MM.1S (cell line): ENCODE data around the gene PPP3R2.

Source experiments
- DNase-seq: peaks from one replicate; pipeline ENCODE4 v3.0.0-alpha.2; 2015
- H2AFZ ChIP-seq: fragments of 300-600 bp; sonication (generic); 2 replicates; pipeline ENCODE4 v1.6.0; 2016; ENCODE audit warnings: antibody characterized with exemption, low read length
- H3F3A ChIP-seq: fragments of 300-600 bp; sonication (generic); 2 replicates; pipeline ENCODE4 v1.6.1; 2016; ENCODE audit warnings: mild to moderate bottlenecking, antibody characterized with exemption, low read length, moderate library complexity, mixed read lengths; ENCODE audit not compliant: insufficient read depth
- H3K27ac ChIP-seq: fragments of 300-600 bp; sonication (generic); 2 replicates; pipeline ENCODE4 v1.5.1; 2016; ENCODE audit warnings: mild to moderate bottlenecking, low read length
- H3K27me3 ChIP-seq: fragments of 300-600 bp; sonication (generic); replicated peaks from 2 replicates; pipeline ENCODE4 v1.6.0; 2016; ENCODE audit warnings: low read length; ENCODE audit not compliant: insufficient read depth
- H3K36me3 ChIP-seq: fragments of 300-600 bp; sonication (generic); replicated peaks from 2 replicates; pipeline ENCODE4 v1.6.1; 2016; ENCODE audit warnings: mild to moderate bottlenecking, low read length, mixed read lengths; ENCODE audit not compliant: insufficient read depth
- H3K4me1 ChIP-seq: fragments of 300-600 bp; sonication (generic); 2 replicates; pipeline ENCODE4 v1.6.1; 2016; ENCODE audit warnings: low read length, mixed read lengths
- H3K4me2 ChIP-seq: fragments of 300-600 bp; sonication (generic); 2 replicates; pipeline ENCODE4 v1.6.0; 2016; ENCODE audit warnings: low read depth, low read length
- H3K4me3 ChIP-seq: fragments of 300-600 bp; sonication (generic); 2 replicates; pipeline ENCODE4 v1.5.1; 2016; ENCODE audit warnings: low read length, mixed read lengths
- H3K79me2 ChIP-seq: fragments of 300-600 bp; sonication (generic); 2 replicates; pipeline ENCODE4 v1.6.1; 2016; ENCODE audit warnings: mixed run types, low read length, mixed read lengths
- H3K9ac ChIP-seq: fragments of 300-600 bp; sonication (generic); 2 replicates; pipeline ENCODE4 v1.6.1; 2016; ENCODE audit warnings: low read length, mixed read lengths
- H3K9me2 ChIP-seq: fragments of 300-600 bp; sonication (generic); replicated peaks from 2 replicates; pipeline ENCODE4 v1.6.1; 2016; ENCODE audit warnings: mild to moderate bottlenecking, low read length, mixed read lengths; ENCODE audit not compliant: insufficient read depth
- H3K9me3 ChIP-seq: fragments of 300-600 bp; sonication (generic); replicated peaks from 2 replicates; pipeline ENCODE4 v1.6.1; 2016; ENCODE audit warnings: mild to moderate bottlenecking, low read length, mixed read lengths; ENCODE audit not compliant: insufficient read depth
- H4K20me1 ChIP-seq: fragments of 300-600 bp; sonication (generic); 2 replicates; pipeline ENCODE4 v1.6.1; 2016; ENCODE audit warnings: mild to moderate bottlenecking, low read length, moderate library complexity, mixed read lengths; ENCODE audit not compliant: insufficient read depth
- EZH2 ChIP-seq: fragments of 300-600 bp; sonication (generic); optimal IDR thresholded peaks from 2 replicates; pipeline ENCODE3; 2017; ENCODE audit warnings: low read depth, mild to moderate bottlenecking, antibody characterized with exemption, low read length, mixed read lengths
- EZH2phosphoT487 ChIP-seq: fragments of 300-600 bp; sonication (generic); IDR thresholded peaks from 2 replicates; pipeline ENCODE4 v1.6.1; 2018; ENCODE audit warnings: antibody characterized with exemption, low read length
- TF ChIP-seq, protein P1 (sequence below): fragments of 300-600 bp; sonication (generic); IDR thresholded peaks from 2 replicates; pipeline ENCODE4 v1.5.1; 2016; ENCODE audit warnings: antibody characterized with exemption, low read length, mixed read lengths

PPP3R2 gene

DNA sequence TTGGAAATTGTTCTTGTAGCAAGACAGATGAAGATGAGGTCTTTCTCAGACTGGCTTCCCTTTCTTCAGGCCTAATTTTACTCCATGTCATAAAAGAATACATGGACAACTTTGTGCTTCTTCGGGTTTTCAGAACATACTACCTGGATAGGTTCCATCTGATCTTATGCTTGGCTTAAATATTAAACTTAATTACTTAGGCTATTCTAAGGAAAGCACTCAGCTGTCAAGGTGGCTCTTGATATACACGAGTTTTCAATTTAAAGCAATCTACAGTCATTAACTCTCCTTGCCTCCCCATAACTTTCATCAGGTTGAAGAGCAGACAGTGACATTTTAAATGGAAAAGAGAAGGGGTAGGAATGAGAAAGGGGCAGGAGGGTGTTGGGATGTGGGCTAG is 9.5 kb upstream of the PPP3R2 start:
- H3K4me3 ChIP-seq, result no peak overlapping the region
- no peaks in the 10 kb centered on the region for H3K27me3 ChIP-seq
- H3K4me1 ChIP-seq, result no peaks in the 10 kb centered on the region
- H4K20me1 ChIP-seq, result no peaks in the 10 kb centered on the region
- H3K9me2 ChIP-seq, result no peaks in the 10 kb centered on the region
- H3K9me3 ChIP-seq, result no peaks in the 10 kb centered on the region
- H3K36me3 ChIP-seq, result no peaks in the 10 kb centered on the region
- no peak for DNase-seq
- H3K27ac ChIP-seq, result no peak overlapping the region
- H3K79me2 ChIP-seq, result no peaks in the 10 kb centered on the region
- no peaks in the 10 kb centered on the region for H3F3A ChIP-seq
- no peak overlapping the region for H3K4me2 ChIP-seq
- H2AFZ ChIP-seq, result no peak overlapping the region
- TF ChIP-seq EZH2 (no peak), EZH2phosphoT487 (no peak)
- TF ChIP-seq, protein P1, sequence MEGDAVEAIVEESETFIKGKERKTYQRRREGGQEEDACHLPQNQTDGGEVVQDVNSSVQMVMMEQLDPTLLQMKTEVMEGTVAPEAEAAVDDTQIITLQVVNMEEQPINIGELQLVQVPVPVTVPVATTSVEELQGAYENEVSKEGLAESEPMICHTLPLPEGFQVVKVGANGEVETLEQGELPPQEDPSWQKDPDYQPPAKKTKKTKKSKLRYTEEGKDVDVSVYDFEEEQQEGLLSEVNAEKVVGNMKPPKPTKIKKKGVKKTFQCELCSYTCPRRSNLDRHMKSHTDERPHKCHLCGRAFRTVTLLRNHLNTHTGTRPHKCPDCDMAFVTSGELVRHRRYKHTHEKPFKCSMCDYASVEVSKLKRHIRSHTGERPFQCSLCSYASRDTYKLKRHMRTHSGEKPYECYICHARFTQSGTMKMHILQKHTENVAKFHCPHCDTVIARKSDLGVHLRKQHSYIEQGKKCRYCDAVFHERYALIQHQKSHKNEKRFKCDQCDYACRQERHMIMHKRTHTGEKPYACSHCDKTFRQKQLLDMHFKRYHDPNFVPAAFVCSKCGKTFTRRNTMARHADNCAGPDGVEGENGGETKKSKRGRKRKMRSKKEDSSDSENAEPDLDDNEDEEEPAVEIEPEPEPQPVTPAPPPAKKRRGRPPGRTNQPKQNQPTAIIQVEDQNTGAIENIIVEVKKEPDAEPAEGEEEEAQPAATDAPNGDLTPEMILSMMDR, result no peak
- H3K9ac ChIP-seq, result no peak overlapping the region

DNA sequence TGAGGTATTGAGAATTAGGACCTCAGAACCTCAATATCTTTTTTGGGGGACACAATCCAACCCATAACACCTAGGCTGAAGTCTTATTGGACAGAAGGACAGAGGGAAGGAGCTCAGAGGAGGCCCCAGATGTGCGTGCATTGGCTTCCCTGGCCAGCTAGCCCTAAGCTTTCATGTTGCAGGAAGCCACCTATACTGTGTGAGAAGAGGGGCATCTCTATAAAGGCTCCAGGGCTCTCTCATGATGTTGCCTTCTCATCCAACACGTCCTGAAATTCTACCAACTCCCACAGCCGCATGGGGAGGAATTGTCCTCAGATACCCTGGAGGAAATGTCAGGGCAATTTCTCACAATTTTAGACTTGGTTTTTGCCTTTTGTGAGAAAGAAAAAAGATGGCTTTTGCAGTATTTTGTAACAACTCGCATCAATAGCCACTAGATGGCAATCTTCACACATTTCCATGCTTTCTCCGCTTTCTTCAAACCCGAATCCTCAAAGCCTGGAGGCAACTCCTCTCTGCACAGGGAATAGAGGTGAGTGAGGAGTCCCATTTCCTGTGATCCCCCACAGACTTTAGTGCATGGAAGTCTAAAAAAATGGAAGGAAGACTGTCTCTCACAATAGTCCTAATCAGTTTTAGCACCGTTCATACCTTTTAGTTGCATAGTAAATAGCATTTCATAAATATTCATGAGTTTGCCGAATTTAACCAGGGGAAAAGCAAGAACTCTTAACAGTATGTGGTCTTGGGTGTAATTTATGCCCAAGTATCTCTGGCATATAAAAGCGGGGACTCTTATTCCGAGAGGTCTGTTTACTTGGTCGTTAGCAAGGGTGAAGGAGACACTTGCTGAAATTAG is 7.4 kb upstream of the PPP3R2 start:
- Histone ChIP-seq H4K20me1 (no peaks in the 10 kb centered on the region), H3K4me2 (0 out of 2 replicates have a peak overlapping the region, but pooled peaks have one; percentile 18), H3K9me3 (no peaks in the 10 kb centered on the region), H3K4me3 (no peak overlapping the region), H3F3A (no peaks in the 10 kb centered on the region), H3K4me1 (no peaks in the 10 kb centered on the region), H3K27ac (no peak overlapping the region), H3K36me3 (no peaks in the 10 kb centered on the region), H3K9ac (no peak overlapping the region), H3K9me2 (no peaks in the 10 kb centered on the region), H2AFZ (peak overlapping the region; percentile 25; the same call in 1 of the 2 replicates), H3K27me3 (no peaks in the 10 kb centered on the region), H3K79me2 (no peaks in the 10 kb centered on the region)
- DNase-seq, result peak; percentile 43
- TF ChIP-seq, protein P1, result peak; percentile 64
- TF ChIP-seq EZH2 (no peak), EZH2phosphoT487 (no peak)

DNA sequence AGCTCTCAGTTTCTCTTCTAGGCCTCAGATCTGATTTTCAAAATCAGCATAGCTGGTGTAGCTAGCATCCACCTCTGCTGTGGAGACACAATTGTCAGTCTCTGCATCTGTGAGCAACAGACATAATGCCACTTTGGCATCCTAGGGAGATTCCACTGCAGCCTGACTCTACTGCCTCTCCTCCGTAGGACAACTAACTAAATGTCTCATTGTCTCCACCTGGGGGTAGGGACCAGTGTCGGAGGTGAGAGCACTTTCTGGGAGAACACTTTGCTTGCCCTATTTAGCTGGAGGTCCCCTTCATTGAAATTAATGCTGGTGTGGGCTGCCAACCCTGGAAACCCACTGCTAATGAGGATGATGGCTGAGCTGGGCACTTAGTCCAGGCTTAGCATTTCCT is 1.4 kb downstream of the PPP3R2 start:
- no peaks in the 10 kb centered on the region for H3K9me2 ChIP-seq
- no peaks in the 10 kb centered on the region for H3K36me3 ChIP-seq

More for the DNA sequence above, 1.4 kb downstream of the PPP3R2 start:
- H3F3A ChIP-seq, result no peaks in the 10 kb centered on the region
- no peaks in the 10 kb centered on the region for H3K9me3 ChIP-seq
- no peaks in the 10 kb centered on the region for H3K79me2 ChIP-seq
- no peaks in the 10 kb centered on the region for H3K4me1 ChIP-seq
- no peaks in the 10 kb centered on the region for H3K27me3 ChIP-seq
- no peak overlapping the region for H3K4me2 ChIP-seq
- no peak for DNase-seq
- no peak overlapping the region for H3K9ac ChIP-seq
- H3K4me3 ChIP-seq, result no peak overlapping the region
- H4K20me1 ChIP-seq, result no peaks in the 10 kb centered on the region
- no peak overlapping the region for H2AFZ ChIP-seq
- H3K27ac ChIP-seq, result no peak overlapping the region
- TF ChIP-seq, protein P1, result no peak
- TF ChIP-seq EZH2phosphoT487 (no peak), EZH2 (no peak)
